Fibroblast of the aortic adventitia (primary cell): ENCODE results near the gene SPRR1A. TPM values are rescaled to one million over a fixed set of nuclear protein-coding genes. Genes with fewer than 3 reads are reported as not detected.
"Not testable (repeated sequence)": the region's sequence is repeated elsewhere in the genome, so short reads cannot be mapped to it uniquely, and the experiment has no call there.

Experiments
- DNase-seq: peaks from one replicate; pipeline ENCODE4 v3.0.0-alpha.2; 2010; ENCODE audit warnings: low read depth
- H3K4me3 ChIP-seq: 2 replicates; pipeline ENCODE4 v1.5.1; 2011; ENCODE audit warnings: low read depth, mild to moderate bottlenecking, control low read depth, low read length, moderate library complexity
- total RNA-seq: library from RNA; depleted of rRNA; stranded (reverse); fragments of >200 nt; gene quantifications from 2 replicates; pipeline ENCODE4 v1.2.3, GENCODE V29; 2012; ENCODE audit warnings: low replicate concordance
- TF ChIP-seq, protein P1 (sequence below): IDR thresholded peaks from 2 replicates; pipeline ENCODE4 v1.5.1; 2011; ENCODE audit warnings: mild to moderate bottlenecking, low read length, control low read depth, inconsistent platforms; ENCODE audit not compliant: insufficient read depth

The SPRR1A gene
- total RNA-seq, 1 donor, result not detected

DNA sequence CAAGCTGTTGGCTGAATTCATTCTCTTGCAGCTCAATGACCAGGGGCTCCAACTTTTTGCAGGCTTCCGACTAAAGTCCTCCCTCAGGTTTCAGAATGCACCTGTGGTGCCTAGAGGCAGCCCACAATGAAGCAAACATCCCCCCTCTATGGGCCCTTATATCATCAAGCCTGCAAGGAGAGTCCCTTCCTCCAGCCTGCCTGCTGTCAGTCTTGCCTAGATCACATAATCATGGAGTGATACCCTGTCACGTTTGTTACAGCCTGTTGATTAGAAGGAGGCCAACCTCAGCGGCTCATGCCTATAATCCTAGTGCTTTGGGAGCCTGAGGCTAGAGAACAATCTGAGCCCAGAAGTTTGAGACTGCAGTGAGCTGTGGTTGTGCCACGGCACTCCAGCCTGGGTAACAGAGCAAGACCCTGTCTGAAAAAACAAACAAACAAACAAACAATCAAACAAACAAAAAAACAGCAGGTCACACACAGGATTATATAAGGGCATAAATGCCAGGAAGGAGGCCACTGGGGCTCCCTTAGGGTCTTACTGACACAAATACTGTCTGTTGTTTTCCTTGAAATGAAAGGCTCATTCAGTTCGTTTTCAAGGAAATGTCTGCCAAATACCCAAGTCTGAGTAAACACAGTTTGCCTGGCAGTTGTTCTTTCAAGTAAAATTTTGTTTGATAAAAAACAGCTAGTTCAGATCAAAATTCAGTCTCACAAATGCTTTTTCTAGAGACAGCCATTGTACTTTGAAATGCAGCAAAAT lies 12.9 kb downstream of the SPRR1A start:
- DNase-seq, result no peak
- TF ChIP-seq, protein P1, sequence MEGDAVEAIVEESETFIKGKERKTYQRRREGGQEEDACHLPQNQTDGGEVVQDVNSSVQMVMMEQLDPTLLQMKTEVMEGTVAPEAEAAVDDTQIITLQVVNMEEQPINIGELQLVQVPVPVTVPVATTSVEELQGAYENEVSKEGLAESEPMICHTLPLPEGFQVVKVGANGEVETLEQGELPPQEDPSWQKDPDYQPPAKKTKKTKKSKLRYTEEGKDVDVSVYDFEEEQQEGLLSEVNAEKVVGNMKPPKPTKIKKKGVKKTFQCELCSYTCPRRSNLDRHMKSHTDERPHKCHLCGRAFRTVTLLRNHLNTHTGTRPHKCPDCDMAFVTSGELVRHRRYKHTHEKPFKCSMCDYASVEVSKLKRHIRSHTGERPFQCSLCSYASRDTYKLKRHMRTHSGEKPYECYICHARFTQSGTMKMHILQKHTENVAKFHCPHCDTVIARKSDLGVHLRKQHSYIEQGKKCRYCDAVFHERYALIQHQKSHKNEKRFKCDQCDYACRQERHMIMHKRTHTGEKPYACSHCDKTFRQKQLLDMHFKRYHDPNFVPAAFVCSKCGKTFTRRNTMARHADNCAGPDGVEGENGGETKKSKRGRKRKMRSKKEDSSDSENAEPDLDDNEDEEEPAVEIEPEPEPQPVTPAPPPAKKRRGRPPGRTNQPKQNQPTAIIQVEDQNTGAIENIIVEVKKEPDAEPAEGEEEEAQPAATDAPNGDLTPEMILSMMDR, result no peak
- H3K4me3 ChIP-seq, result no peak overlapping the region

DNA sequence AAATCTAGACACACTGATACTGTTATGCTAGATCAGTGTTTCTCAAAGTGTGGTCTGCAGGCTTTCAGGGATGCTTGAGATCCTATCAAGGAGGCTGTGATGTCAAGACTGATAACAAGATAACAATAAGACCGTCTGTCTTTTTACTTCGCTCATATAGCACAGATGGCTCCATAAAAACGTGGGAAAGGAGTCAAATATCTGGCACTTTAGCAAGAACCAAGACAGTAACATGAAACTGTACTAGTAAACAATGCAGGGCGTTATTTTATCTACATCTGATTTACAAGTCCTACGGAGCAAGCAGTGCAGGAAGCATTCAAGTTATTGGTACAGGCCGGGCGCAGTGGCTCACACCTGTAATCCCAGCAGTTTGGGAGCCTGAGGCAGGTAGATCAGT lies 14.0 kb downstream of the SPRR1A start:
- no peak for DNase-seq
- TF ChIP-seq, protein P1, result no peak
- H3K4me3 ChIP-seq, result no peak overlapping the region

DNA sequence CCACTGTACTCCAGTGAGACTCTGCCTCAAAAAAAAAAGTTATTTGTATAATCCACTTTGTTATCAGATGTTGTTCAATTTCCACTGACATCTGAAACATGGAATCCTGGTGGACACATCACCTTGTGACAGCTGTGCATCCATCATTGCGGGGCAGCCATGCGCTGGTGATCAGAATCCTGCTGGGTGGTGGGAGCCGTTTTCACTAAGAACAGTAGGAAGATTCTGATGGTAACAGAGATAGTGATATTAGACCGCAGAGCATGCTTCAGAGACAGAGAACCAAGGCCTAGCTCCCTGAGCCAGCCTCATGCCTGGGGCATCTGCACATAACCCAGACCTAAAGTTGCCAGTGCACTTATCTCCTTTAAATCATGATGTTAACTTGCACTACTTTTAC lies 14.6 kb downstream of the SPRR1A start:
- no peak for DNase-seq
- TF ChIP-seq, protein P1, result no peak
- no peak overlapping the region for H3K4me3 ChIP-seq

DNA sequence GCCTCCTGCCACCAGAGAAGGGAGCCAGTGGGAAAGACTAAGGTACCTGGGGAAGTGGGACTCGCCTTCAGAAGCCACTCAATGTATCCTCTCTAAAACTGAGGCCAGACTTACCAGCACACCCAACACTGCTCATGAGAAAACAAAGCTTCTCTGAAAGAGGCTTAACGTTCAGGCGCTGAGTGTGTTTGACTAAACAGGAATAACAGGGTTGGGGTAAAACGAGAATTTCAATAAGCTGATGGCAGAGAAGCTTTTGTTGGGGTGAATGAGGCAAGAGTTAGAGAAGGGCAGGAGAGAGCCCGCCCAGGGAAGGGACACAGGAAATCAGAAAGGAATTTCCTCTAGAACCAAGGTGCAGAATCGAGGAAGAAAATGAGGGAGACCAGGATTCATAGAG lies 15.9 kb downstream of the SPRR1A start:
- TF ChIP-seq, protein P1, result no peak

DNA sequence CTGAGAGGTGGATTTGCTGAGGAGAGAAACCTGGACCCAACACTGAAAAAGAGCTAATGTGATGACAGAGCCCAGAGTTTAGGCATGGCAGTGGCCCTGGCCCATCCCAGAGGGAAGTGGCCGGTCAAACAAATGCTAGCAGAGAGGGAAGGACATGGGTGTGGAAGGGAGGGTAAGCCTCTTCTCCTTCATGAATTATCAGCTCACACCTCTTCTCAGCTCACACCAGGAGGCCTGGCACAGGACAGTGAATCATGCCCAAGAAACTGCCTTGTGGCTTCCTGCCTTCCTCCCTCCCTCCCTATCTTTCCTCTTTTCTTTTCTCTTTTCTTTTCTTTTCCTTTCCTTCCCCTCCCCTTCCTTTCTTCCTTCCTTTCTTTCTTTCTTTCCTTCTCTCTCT lies 16.4 kb downstream of the SPRR1A start:
- TF ChIP-seq, protein P1, result no peak
- no peak overlapping the region for H3K4me3 ChIP-seq
- no peak for DNase-seq

More for the DNA sequence above, 15.9 kb downstream of the SPRR1A start:
- no peak for DNase-seq
- no peak overlapping the region for H3K4me3 ChIP-seq

DNA sequence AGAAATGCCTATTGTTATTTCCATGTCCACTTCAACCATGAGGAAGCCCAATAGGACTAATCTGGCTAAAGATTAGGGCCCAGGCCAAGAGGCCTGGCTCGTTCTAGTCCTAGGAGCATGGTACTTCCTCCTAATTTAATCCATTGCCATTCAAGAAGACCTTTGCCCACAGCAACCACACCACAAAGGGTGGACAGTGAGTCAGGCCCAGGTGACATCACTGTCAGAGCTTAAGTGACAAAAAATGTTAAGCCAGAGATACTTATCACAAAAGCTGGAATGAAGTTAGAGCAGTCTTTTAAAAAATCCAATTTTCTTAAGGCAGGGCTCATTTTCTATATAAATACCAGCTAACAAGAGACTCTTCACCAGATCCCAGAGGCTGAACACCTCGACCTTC lies 17.5 kb downstream of the SPRR1A start, which contains the start of gene SPRR3:
TSS of gene SPRR3 (plus strand) at position 368 of the 400 bp plus-strand sequence. CDS start 1,272 bp downstream, outside the sequence.
- TF ChIP-seq, protein P1, result no peak
- DNase-seq, result no peak
- H3K4me3 ChIP-seq, result no peak within 1 kb of the TSS

DNA sequence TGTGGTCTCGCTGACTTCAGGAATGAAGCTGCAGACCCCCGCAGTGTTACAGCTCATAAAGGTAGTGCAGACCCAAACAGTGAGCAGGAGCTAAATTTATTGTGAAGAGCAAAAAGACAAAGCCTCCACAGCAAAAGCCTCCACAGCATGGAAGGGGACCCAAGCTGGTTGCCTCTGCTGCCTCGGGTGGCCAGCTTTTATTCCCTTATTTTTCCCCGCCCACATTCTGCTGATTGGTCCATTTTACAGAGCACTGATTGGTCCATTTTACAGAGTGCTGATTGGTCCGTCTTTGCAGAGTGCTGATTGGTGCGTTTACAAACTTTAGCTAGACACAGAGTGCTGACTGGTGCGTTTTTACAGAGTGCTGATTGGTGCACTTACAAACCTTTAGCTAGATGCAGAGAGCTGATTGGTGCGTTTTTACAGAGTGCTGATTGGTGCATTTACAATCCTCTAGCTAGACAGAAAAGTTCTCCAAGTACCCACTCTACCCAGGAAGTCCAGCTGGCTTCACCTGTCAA lies 27.4 kb downstream of the SPRR1A start:
- H3K4me3 ChIP-seq, DNase-seq: not testable (repeated sequence)

DNA sequence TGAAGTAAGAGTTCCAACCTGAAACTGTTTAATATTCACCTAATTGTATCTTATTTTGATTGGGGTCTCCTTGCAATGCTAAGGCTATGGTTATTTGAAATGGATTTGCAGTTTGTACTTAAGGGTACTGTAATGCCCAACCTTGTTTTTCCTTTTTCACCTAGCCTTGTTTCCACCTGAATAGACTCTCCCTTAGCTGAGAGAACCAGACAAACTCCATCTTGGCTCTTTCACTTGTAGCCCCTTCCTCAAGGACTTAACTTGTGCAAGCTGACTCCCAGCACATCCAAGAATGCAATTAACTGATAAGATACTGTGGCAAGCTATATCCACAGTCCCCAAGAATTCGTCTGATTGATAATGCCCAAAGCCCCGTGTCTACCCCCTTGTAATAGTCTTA lies 37.9 kb downstream of the SPRR1A start:
- H3K4me3 ChIP-seq, DNase-seq: not testable (repeated sequence)

DNA sequence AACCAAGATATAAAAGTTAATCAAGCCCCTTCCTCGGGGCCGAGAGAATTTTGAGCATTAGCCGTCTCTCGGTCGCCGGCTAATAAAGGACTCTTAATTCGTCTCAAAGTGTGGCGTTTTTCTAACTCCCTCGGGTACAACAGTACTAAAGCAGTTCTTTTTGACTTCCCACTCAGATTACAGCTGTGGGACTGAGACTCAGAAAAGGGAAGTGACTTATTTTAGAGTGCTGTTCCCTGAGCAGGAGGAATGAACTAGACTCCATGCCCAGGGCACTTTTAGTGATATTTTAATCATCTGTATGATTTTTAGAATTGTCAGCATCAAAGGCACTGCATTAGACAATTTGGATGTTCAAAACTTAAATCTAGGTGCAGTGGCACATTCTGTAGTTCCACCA lies 38.5 kb downstream of the SPRR1A start:
- DNase-seq, H3K4me3 ChIP-seq: not testable (repeated sequence)
